Heart left ventricle (tissue), 13 donors: ENCODE results near the gene ARFRP1.

Experiments used
- POLR2A ChIP-seq, 2 donors: fragments of 450-650 bp; IDR thresholded peaks; one replicate each; pipeline ENCODE4 v1.6.1; 2017; ENCODE audit warnings: antibody characterized with exemption in 2 of 2, mild to moderate bottlenecking in 2 of 2, moderate library complexity in 2 of 2
- TF ChIP-seq, protein P1 (sequence below), 12 donors: fragments of 200-600 bp; sonication (generic) in 4 of 12; IDR thresholded peaks; one replicate each; pipeline versions ENCODE4 v1.5.0 to v1.8.0; 2018 to 2022; ENCODE audit warnings: antibody characterized with exemption in 12 of 12, mild to moderate bottlenecking in 5 of 12
- donor health status: ischemic (EF 13 %, LVEDD 7.1; RV severe dilation, severe dysfunction).
- donor health status: DM: no; HTN: yes; CAD: no.
- donor health status: DM: no; HTN: no; CAD: no.
- donor health status: ischemic (EF 25% LVEDD 6.9; RV normal size, moderate dysfunction).
- donor health status: ischemic (EF 25% LVEDD 5.7; RV mildly dilated, moderate dysfunction).
- donor health status: ischemic (EF 35%, LVEDD 5.7; RV mildly dilated, moderate dysfunction).
- donor health status: nonischemic (EF 11% LVEDD 7.7; RV severe dilation, severe dysfunction).
- donor health status: DM: yes; HTN: yes; CAD: no.
- donor health status: PGD.
- donor health status: ischemic (EF 29% LVEDD 5.4; RV normal size, mild dysfunction).
- donor health status: nonischemic (EF 23%, LVEDD 6.1; RV moderate dilation, normal function).

DNA sequence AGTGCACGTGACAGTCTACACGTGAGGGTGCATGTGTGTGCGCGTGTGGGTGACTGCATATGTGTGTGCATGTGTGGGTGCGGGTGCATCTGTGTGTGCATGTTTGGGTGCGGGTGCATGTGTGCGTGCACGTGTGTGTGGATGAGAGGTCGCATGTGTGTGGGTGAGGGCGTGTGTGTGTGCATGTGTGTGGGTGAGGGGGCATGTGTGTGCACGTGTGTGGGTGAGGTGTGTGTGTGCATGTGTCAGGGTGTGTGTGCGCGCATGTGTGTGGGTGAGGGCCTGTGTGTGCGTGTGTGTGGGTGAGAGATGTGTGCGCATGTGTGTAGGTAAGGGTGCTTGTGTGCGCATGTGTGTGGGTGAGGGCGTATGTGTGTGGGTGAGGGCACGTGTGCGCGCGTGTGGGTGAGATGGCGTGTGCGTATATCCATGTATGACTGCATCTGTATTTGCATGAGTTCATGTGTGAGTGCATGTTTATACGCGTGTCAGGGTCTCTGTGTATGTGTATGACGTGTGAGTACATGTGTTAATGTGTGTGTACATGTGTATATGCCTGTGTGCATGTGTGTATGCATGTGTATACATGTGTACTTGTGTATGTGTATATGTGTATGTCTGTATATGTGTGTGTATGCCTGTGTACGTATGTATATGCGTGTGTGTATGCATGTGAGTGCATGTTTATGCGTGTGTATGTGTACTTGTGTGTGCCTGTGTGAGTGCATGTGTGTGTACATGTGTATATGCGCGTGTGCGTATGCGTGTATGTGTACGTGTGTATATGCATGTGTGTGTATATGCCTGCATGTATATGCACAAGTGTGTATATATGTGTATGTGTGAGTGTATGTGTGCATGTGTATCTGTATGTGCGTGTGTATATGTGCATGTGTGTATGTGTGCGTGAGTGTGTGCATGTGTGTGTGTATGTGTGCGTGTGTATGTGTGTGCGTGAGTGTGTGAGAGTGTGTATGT is 24.6 kb upstream of the ARFRP1 start:
- TF ChIP-seq, protein P1, sequence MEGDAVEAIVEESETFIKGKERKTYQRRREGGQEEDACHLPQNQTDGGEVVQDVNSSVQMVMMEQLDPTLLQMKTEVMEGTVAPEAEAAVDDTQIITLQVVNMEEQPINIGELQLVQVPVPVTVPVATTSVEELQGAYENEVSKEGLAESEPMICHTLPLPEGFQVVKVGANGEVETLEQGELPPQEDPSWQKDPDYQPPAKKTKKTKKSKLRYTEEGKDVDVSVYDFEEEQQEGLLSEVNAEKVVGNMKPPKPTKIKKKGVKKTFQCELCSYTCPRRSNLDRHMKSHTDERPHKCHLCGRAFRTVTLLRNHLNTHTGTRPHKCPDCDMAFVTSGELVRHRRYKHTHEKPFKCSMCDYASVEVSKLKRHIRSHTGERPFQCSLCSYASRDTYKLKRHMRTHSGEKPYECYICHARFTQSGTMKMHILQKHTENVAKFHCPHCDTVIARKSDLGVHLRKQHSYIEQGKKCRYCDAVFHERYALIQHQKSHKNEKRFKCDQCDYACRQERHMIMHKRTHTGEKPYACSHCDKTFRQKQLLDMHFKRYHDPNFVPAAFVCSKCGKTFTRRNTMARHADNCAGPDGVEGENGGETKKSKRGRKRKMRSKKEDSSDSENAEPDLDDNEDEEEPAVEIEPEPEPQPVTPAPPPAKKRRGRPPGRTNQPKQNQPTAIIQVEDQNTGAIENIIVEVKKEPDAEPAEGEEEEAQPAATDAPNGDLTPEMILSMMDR (IDR thresholded peaks at IDR 0.05) = no peak
- no peak for TF ChIP-seq POLR2A (IDR thresholded peaks at IDR 0.05)
